ENCODE results near the gene NTMT1.

The NTMT1 gene

DNA sequence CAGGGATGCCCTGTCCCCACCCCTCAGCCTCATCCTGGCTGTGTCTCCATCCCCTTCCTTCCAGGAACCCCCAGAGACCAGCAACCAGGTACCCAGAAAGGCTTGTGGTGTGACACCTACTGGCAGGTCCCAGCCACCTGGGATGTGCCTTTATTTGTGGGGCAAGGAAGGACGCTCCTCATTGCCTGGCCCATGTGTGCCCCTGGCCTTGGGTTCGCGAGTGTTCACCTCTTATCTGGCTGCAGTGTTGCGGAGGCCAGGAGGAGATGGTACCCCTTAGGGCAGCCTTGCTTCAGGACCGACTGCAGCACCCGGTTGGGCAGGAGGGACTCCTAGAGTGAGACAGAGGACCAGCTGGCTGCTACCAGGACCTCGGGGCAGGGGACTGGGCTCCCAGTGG, 13.8 kb upstream of the NTMT1 start:
- Histone ChIP-seq H3K27me3 (ENCODE audit: control insufficient read depth, insufficient read depth, low read length) (no peaks in the 10 kb centered on the region), H3K36me3 (ENCODE audit: control insufficient read depth, insufficient read depth, low read length) (no peaks in the 10 kb centered on the region), H3K9me3 (ENCODE audit: control insufficient read depth, low read length) (no peaks in the 10 kb centered on the region), H3K4me3 (ENCODE audit: low read length) (no peak overlapping the region), H3K9ac (ENCODE audit: low read length) (no peak overlapping the region), H3K4me1 (ENCODE audit: control insufficient read depth, insufficient read depth, low read length) (peaks cover 58% of the 10 kb centered on the region)

GRCh38 chr9:129612815-129613519, 13.0 kb upstream of the NTMT1 start:
- H3K9ac ChIP-seq (ENCODE audit: low read length), result peak overlapping the region; percentile 12
- H3K4me1 ChIP-seq (ENCODE audit: control insufficient read depth, insufficient read depth, low read length), result peaks cover 50% of the 10 kb centered on the region
- no peaks in the 10 kb centered on the region for H3K36me3 ChIP-seq (ENCODE audit: control insufficient read depth, insufficient read depth, low read length)
- no peaks in the 10 kb centered on the region for H3K9me3 ChIP-seq (ENCODE audit: control insufficient read depth, low read length)
- H3K27me3 ChIP-seq (ENCODE audit: control insufficient read depth, insufficient read depth, low read length), result no peaks in the 10 kb centered on the region
- H3K4me3 ChIP-seq (ENCODE audit: low read length), result no peak overlapping the region

DNA sequence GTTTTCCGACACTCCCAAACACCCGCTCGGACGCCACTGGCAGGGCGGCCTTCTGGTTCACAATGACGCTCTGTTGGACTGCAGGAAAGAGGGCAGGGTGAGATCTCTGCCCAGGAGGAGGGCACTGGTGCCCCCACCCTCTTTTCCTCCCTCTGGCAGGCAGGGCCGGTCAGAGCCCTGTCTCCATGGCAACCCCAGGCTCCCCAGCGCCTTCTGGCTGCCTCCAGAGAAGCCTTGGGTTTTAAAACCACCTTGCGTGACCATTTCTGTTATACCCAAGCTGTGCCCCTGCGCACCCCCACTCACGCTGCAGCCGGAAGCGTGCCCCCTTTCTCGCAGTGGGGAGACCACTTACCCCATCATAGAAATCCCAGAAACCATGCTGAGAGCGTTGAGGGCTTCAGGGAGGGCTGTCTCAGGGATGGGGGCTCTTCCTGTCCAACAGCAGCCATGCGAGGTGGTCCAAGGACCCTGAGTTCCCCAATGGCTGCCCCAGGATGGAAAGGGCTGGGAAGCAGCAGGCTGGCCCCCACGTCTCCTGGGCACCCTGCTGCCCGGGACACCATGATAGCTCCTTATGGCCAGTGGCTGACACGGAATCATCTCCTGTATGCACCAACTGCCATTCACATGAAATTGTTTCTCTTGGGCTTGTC, 12.3 kb upstream of the NTMT1 start:
- H3K27me3 ChIP-seq (ENCODE audit: control insufficient read depth, insufficient read depth, low read length), result no peaks in the 10 kb centered on the region
- peaks cover 44% of the 10 kb centered on the region for H3K4me1 ChIP-seq (ENCODE audit: control insufficient read depth, insufficient read depth, low read length)
- H3K4me3 ChIP-seq (ENCODE audit: low read length), result no peak overlapping the region
- no peak overlapping the region for H3K9ac ChIP-seq (ENCODE audit: low read length)
- H3K9me3 ChIP-seq (ENCODE audit: control insufficient read depth, low read length), result no peaks in the 10 kb centered on the region
- H3K36me3 ChIP-seq (ENCODE audit: control insufficient read depth, insufficient read depth, low read length), result no peaks in the 10 kb centered on the region

GRCh38 chr9:129614932-129615331, 11.0 kb upstream of the NTMT1 start:
- Histone ChIP-seq H3K4me3 (ENCODE audit: low read length) (no peak overlapping the region), H3K27me3 (ENCODE audit: control insufficient read depth, insufficient read depth, low read length) (no peaks in the 10 kb centered on the region), H3K36me3 (ENCODE audit: control insufficient read depth, insufficient read depth, low read length) (no peaks in the 10 kb centered on the region), H3K4me1 (ENCODE audit: control insufficient read depth, insufficient read depth, low read length) (peaks cover 43% of the 10 kb centered on the region), H3K9me3 (ENCODE audit: control insufficient read depth, low read length) (no peaks in the 10 kb centered on the region), H3K9ac (ENCODE audit: low read length) (no peak overlapping the region)

DNA sequence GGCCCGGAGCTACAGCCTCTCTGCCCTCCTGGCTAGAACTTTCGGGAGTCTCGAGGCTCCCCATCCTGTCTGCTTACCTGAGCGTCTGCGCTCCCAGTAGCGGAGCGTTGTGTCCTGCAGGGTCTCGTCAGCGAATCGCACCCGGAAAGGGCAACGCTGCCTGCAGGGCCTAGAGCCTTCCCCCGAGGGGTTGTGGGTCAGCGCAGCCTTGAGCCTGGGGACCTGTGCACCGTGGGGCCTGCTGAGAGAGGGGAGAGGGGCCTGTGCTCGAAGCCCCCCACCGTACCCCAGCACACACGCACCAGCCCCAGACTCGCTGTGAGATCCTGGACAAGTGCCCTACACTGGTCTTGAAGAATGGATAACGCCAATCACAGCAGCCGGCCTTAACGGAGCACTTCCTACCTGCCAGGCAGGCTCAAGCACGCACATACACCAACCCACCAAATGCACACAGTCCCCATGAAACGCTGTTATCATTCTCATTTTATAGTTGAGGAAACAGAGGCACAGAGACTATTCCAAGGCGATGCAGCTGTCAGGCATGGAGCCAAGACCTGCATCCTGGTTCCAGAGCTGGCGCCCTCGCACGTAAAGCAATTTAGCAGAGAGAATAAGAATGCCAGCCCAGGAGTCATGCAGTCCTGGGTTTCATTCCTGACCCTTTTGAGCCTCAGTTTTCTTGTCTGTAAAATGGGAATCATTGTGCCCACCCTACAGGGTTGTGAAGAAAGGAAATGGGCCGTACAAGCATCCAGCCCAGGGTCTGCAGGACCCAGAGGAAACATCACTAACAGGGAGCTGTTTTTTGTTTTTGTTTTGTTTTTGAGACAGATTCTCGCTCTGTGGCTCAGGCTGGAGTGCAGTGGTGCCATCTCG, 10.3 kb upstream of the NTMT1 start:
- H3K9me3 ChIP-seq (ENCODE audit: control insufficient read depth, low read length), result no peaks in the 10 kb centered on the region
- no peaks in the 10 kb centered on the region for H3K36me3 ChIP-seq (ENCODE audit: control insufficient read depth, insufficient read depth, low read length)
- H3K4me3 ChIP-seq (ENCODE audit: low read length), result no peak overlapping the region
- H3K4me1 ChIP-seq (ENCODE audit: control insufficient read depth, insufficient read depth, low read length), result peaks cover 42% of the 10 kb centered on the region
- no peaks in the 10 kb centered on the region for H3K27me3 ChIP-seq (ENCODE audit: control insufficient read depth, insufficient read depth, low read length)
- no peak overlapping the region for H3K9ac ChIP-seq (ENCODE audit: low read length)

DNA sequence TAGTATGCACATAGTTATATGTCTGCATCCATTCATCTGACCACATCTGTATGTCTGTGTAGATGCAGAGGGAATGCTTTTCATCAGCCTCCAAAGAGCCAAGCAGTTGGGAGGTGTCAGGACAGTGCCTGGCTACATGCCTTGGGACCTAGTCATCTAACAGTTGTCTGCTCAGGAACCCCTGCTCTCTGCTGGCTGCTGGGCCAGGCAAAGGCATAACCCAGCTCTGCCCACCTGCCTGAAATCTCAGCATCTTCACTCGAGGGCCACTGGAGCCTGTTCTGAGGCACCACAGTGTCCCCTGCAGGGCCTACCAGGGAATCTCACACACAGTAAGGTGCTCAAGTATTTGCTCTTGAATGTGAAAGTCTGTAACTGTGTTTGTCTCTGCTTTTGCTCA, 8.8 kb upstream of the NTMT1 start:
- no peaks in the 10 kb centered on the region for H3K27me3 ChIP-seq (ENCODE audit: control insufficient read depth, insufficient read depth, low read length)
- H3K9ac ChIP-seq (ENCODE audit: low read length), result no peak overlapping the region
- no peaks in the 10 kb centered on the region for H3K36me3 ChIP-seq (ENCODE audit: control insufficient read depth, insufficient read depth, low read length)
- no peaks in the 10 kb centered on the region for H3K9me3 ChIP-seq (ENCODE audit: control insufficient read depth, low read length)
- H3K4me1 ChIP-seq (ENCODE audit: control insufficient read depth, insufficient read depth, low read length), result peaks cover 27% of the 10 kb centered on the region
- no peak overlapping the region for H3K4me3 ChIP-seq (ENCODE audit: low read length)

DNA sequence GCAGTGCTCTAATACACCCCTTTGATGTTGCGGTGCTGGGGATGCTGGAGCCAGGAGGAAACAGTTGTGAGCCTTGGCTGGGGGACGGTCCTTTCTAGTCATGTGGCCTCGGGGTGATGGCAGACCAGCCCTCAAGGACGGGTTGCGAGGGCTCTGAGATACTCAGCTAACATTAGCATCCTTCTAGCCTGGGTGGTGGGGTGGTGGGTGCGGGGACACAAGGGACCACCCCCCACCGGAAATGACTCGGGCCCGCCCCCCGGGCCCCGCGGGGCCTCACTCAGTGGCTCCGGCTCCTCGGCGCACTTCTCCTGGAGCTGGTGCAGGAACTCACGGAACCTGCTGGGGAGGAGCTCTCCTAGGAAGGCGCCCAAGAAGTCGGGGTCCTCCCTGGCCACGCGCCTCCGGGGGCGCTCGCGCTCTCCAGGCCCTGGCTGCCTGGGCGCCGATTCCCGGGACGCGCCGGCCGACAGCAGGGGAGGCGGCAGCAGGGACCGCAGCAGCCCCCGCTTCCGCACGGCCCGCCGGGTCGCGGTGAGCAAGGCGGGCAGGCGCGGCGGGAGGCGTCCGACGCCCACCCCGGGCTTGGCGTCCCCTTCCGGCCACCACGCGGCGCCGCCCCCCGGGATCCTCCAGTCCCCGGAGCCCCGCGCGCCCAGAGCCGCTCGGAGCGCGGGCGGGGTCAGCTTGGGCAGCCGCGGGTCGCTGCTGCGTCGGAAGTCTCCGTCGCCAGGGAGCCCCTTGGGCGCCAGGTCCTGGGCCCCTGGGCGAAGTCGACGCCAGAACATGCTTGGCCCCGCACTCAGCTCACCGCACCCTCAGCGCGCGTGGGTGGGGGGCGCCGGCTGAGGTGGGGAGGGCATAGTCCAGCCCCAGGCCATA, 5.9 kb upstream of the NTMT1 start:
- H3K27me3 ChIP-seq (ENCODE audit: control insufficient read depth, insufficient read depth, low read length), result no peaks in the 10 kb centered on the region
- H3K4me1 ChIP-seq (ENCODE audit: control insufficient read depth, insufficient read depth, low read length), result peaks cover 6% of the 10 kb centered on the region
- H3K9me3 ChIP-seq (ENCODE audit: control insufficient read depth, low read length), result no peaks in the 10 kb centered on the region
- no peaks in the 10 kb centered on the region for H3K36me3 ChIP-seq (ENCODE audit: control insufficient read depth, insufficient read depth, low read length)
- peak overlapping the region; percentile 25 for H3K9ac ChIP-seq (ENCODE audit: low read length)
- no peak overlapping the region for H3K4me3 ChIP-seq (ENCODE audit: low read length)

DNA sequence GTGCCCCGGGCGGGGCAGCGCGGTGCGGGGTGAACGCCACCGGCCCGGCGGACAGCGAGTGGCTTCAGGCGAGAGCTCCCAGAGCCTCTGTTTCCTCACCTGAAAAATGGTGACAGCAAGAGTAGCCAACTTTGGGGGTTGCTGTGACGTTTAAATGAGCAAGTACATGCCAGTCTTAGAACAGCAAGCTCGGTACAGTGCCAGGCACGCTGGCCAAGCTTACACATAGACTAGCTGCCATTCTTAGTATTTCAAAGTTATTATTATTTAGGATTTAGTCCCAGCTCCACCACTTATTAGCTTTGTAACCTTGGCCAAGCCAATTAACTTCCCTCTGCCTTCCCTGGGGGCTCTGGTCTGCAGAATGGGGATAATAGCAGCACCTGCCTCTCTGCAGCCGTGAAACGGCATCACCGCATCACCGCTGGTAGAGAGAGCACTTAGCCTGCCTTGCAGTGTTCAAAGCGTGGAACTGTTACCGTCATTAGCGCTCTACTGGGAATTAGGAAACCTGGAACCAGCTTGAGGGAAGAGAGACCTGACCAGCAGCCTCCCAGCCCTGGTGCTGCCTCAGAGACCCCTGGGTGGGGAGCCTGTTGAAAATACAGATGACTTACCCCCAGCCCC, 5.2 kb upstream of the NTMT1 start, which contains the start of gene C9orf50:
Gene C9orf50 (minus strand): TSS at position 433 of the 627 bp plus-strand sequence. CDS start 527 bp downstream, outside the sequence.
- peak within 1 kb of the TSS; percentile 25 for H3K9ac ChIP-seq (ENCODE audit: low read length)
- no peaks in the 10 kb centered on the region for H3K36me3 ChIP-seq (ENCODE audit: control insufficient read depth, insufficient read depth, low read length)
- no peaks in the 10 kb centered on the region for H3K9me3 ChIP-seq (ENCODE audit: control insufficient read depth, low read length)

DNA sequence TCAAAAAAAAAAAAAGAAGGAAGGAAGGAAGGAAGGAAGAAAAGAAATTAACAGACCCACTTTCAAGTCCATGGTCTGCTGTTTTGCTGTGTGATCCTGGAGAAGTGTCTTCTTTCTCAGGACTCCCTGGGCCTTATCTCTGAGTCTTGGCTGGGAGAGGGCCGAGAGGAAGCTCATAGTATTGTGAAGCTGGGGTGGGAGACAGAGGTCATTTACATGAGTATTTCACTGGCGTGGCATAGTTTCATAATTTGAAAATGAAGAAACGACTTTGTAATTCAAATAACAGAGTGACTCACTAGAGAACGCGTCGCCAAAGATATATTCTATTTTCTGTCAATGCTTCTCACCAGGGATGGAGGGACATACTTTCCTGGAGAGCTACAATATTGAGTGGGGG, 2.6 kb upstream of the NTMT1 start:
- H3K36me3 ChIP-seq (ENCODE audit: control insufficient read depth, insufficient read depth, low read length), result no peaks in the 10 kb centered on the region
- peaks cover 23% of the 10 kb centered on the region for H3K4me1 ChIP-seq (ENCODE audit: control insufficient read depth, insufficient read depth, low read length)
- no peak overlapping the region for H3K4me3 ChIP-seq (ENCODE audit: low read length)
- no peaks in the 10 kb centered on the region for H3K9me3 ChIP-seq (ENCODE audit: control insufficient read depth, low read length)
- no peak overlapping the region for H3K9ac ChIP-seq (ENCODE audit: low read length)
- no peaks in the 10 kb centered on the region for H3K27me3 ChIP-seq (ENCODE audit: control insufficient read depth, insufficient read depth, low read length)

More for the DNA sequence above, 5.2 kb upstream of the NTMT1 start, which contains the start of gene C9orf50:
- H3K27me3 ChIP-seq (ENCODE audit: control insufficient read depth, insufficient read depth, low read length), result no peaks in the 10 kb centered on the region
- peaks cover 6% of the 10 kb centered on the region for H3K4me1 ChIP-seq (ENCODE audit: control insufficient read depth, insufficient read depth, low read length)
- no peak within 1 kb of the TSS for H3K4me3 ChIP-seq (ENCODE audit: low read length)

GRCh38 chr9:129624168-129624759, 1.7 kb upstream of the NTMT1 start:
- Histone ChIP-seq H3K27me3 (ENCODE audit: control insufficient read depth, insufficient read depth, low read length) (no peaks in the 10 kb centered on the region), H3K36me3 (ENCODE audit: control insufficient read depth, insufficient read depth, low read length) (no peaks in the 10 kb centered on the region), H3K9ac (ENCODE audit: low read length) (no peak overlapping the region), H3K4me3 (ENCODE audit: low read length) (no peak overlapping the region), H3K4me1 (ENCODE audit: control insufficient read depth, insufficient read depth, low read length) (peaks cover 25% of the 10 kb centered on the region), H3K9me3 (ENCODE audit: control insufficient read depth, low read length) (no peaks in the 10 kb centered on the region)

DNA sequence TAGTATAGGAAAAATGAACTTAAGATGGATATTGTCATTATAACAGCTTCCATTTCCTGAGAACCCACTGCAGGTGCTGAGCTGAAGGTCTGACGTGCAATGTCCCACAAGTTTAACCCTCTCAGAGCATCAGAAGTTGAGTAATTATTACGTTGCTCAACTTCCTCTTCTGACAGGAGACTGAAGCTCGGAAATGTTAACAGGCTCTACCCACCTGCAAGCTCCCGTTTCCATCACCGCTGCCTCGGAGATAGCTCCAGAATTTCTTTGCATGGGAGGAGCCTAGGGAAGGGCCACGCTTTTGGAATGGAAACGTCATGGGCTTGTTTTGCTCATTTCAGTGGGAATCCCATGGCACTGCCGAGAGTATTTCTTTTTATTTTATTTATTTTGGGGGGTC, 1.0 kb upstream of the NTMT1 start:
- no peaks in the 10 kb centered on the region for H3K36me3 ChIP-seq (ENCODE audit: control insufficient read depth, insufficient read depth, low read length)
- no peaks in the 10 kb centered on the region for H3K9me3 ChIP-seq (ENCODE audit: control insufficient read depth, low read length)
- H3K4me3 ChIP-seq (ENCODE audit: low read length), result no peak overlapping the region
- peaks cover 20% of the 10 kb centered on the region for H3K4me1 ChIP-seq (ENCODE audit: control insufficient read depth, insufficient read depth, low read length)
- no peak overlapping the region for H3K9ac ChIP-seq (ENCODE audit: low read length)
- H3K27me3 ChIP-seq (ENCODE audit: control insufficient read depth, insufficient read depth, low read length), result no peaks in the 10 kb centered on the region
